PFSK-1 (cell line): Measurements from ENCODE around the gene C2orf78.

ENCODE experiments used
- FOXP2 ChIP-seq: optimal IDR thresholded peaks from 2 replicates; pipeline ENCODE3; 2011; ENCODE audit warnings: borderline replicate concordance, control low read depth, inconsistent platforms; ENCODE audit not compliant: insufficient read depth; ENCODE audit errors: extremely low read length, extremely low read depth
- POLR2AphosphoS5 ChIP-seq: IDR thresholded peaks from 2 replicates; pipeline ENCODE4 v1.6.1; 2012; ENCODE audit warnings: low read depth, mild to moderate bottlenecking, control low read depth, low read length, moderate library complexity
- REST ChIP-seq, 2 experiments: IDR thresholded peaks; 2 replicates each; pipeline versions ENCODE4 v1.6.1 to v1.8.0; 2011 to 2012; ENCODE audit warnings: low read depth in 2 of 2, low read length in 2 of 2, control low read depth in 1 of 2, inconsistent platforms in 1 of 2, mild to moderate bottlenecking in 1 of 2, moderate library complexity in 1 of 2; ENCODE audit not compliant: insufficient read depth in 1 of 2
- SIN3A ChIP-seq: IDR thresholded peaks from 2 replicates; pipeline ENCODE4 v1.6.1; 2012; ENCODE audit warnings: mild to moderate bottlenecking, low read length, moderate library complexity, borderline replicate concordance; ENCODE audit not compliant: insufficient read depth
- TAF1 ChIP-seq: IDR thresholded peaks from 2 replicates; pipeline ENCODE4 v1.6.1; 2012; ENCODE audit warnings: low read length, control low read depth, borderline replicate concordance; ENCODE audit not compliant: insufficient read depth

Gene C2orf78

GRCh38 chr2:73780237-73780582 lies 3.8 kb upstream of the C2orf78 start:
- TF ChIP-seq REST (IDR thresholded peaks at IDR 0.05; ENCODE audit: insufficient read depth in 1 of 2, low read depth in 2 of 2, low read length in 2 of 2) (no peak), POLR2AphosphoS5 (no peak), SIN3A (no peak), TAF1 (no peak), FOXP2 (no peak)

GRCh38 chr2:73811878-73812277 lies 27.9 kb downstream of the C2orf78 start:
- no peak for TF ChIP-seq REST (IDR thresholded peaks at IDR 0.05; ENCODE audit: insufficient read depth in 1 of 2, low read depth in 2 of 2, low read length in 2 of 2)

- TF ChIP-seq POLR2AphosphoS5 (no peak), TAF1 (no peak), SIN3A (no peak), REST (IDR thresholded peaks at IDR 0.05; ENCODE audit: insufficient read depth in 1 of 2, low read depth in 2 of 2, low read length in 2 of 2) (no peak), FOXP2 (no peak)
Observed at GRCh38 chr2:73812635-73813034, 28.7 kb downstream of the C2orf78 start.

GRCh38 chr2:73818296-73818695 lies 34.3 kb downstream of the C2orf78 start:
- TF ChIP-seq FOXP2, result no peak
- no peak for TF ChIP-seq SIN3A
- TF ChIP-seq TAF1, result no peak
- no peak for TF ChIP-seq REST (IDR thresholded peaks at IDR 0.05; ENCODE audit: insufficient read depth in 1 of 2, low read depth in 2 of 2, low read length in 2 of 2)
- no peak for TF ChIP-seq POLR2AphosphoS5

- TF ChIP-seq TAF1, result no peak
- no peak for TF ChIP-seq FOXP2
- no peak for TF ChIP-seq POLR2AphosphoS5
- TF ChIP-seq SIN3A, result no peak
- no peak for TF ChIP-seq REST (IDR thresholded peaks at IDR 0.05; ENCODE audit: insufficient read depth in 1 of 2, low read depth in 2 of 2, low read length in 2 of 2)
Observed at GRCh38 chr2:73821227-73821626, 37.2 kb downstream of the C2orf78 start.
